ENCODE results near the gene MGAT4B. TPM values are rescaled to one million over a fixed set of nuclear protein-coding genes. Genes with fewer than 3 reads are reported as not detected.

The MGAT4B gene
- total RNA-seq, 1 experiment from 2014 or later: 151 TPM

- TF ChIP-seq KAT7 (CRISPR knock-in tag; IDR thresholded peaks at IDR 0.05; ENCODE audit: borderline replicate concordance): 0 out of 2 replicates have a peak, but pooled peaks have one; percentile 72
- TF ChIP-seq MXD4 (CRISPR knock-in tag; IDR thresholded peaks at IDR 0.05; ENCODE audit: borderline replicate concordance): no peak
- no peak for TF ChIP-seq CREM (CRISPR knock-in tag; IDR thresholded peaks at IDR 0.05)
- TF ChIP-seq JAZF1 (CRISPR knock-in tag; IDR thresholded peaks at IDR 0.05): no peak
- TF ChIP-seq ZNF532 (CRISPR knock-in tag; IDR thresholded peaks at IDR 0.05; ENCODE audit: borderline replicate concordance): no peak
- TF ChIP-seq ZNF512 (CRISPR knock-in tag; IDR thresholded peaks at IDR 0.05; ENCODE audit: borderline replicate concordance): no peak
- TF ChIP-seq ZNF671 (CRISPR knock-in tag; IDR thresholded peaks at IDR 0.05): no peak
- 0 out of 2 replicates have a peak, but pooled peaks have one; percentile 2 for TF ChIP-seq ESRRA (CRISPR knock-in tag; IDR thresholded peaks at IDR 0.05; ENCODE audit: borderline replicate concordance)
- no peak for TF ChIP-seq GTF2I (CRISPR knock-in tag; conservative IDR thresholded peaks at IDR 0.05)
- no peak for TF ChIP-seq TEAD1 (CRISPR knock-in tag; IDR thresholded peaks at IDR 0.05)
- TF ChIP-seq ARID4B (CRISPR knock-in tag; IDR thresholded peaks at IDR 0.05; ENCODE audit: borderline replicate concordance): peak; percentile 41; the same call in 1 of the 2 replicates
- no peak for TF ChIP-seq NR3C1 (CRISPR knock-in tag; conservative IDR thresholded peaks at IDR 0.05; ENCODE audit: low read depth)
- TF ChIP-seq E2F4 (CRISPR knock-in tag; IDR thresholded peaks at IDR 0.05; ENCODE audit: borderline replicate concordance, low read depth): peak; percentile 15; the same call in 1 of the 2 replicates
- no peak for TF ChIP-seq ATF2 (CRISPR knock-in tag; IDR thresholded peaks at IDR 0.05; ENCODE audit: borderline replicate concordance, low read depth)
- no peak for TF ChIP-seq STAT6 (CRISPR knock-in tag; conservative IDR thresholded peaks at IDR 0.05; ENCODE audit: low read depth)
- peak; percentile 55; the same call in 1 of the 2 replicates for TF ChIP-seq IRF1 (CRISPR knock-in tag; IDR thresholded peaks at IDR 0.05)
- no peak for TF ChIP-seq TCF7 (CRISPR knock-in tag; IDR thresholded peaks at IDR 0.05; ENCODE audit: low read depth)
- no peak for TF ChIP-seq NR1H2 (CRISPR knock-in tag; IDR thresholded peaks at IDR 0.05)
- no peak for TF ChIP-seq CBFB (CRISPR knock-in tag; IDR thresholded peaks at IDR 0.05; ENCODE audit: low read depth)
These were observed 11.4 kb downstream of the MGAT4B start (continued) for GRCh38 chr5:179795049-179795862.

All from WTC11 (cell line).